ENCODE data around the gene CCNB1.
"Not testable (repeated sequence)": the region's sequence is repeated elsewhere in the genome, so short reads cannot be mapped to it uniquely, and the experiment has no call there.

Gene CCNB1

GRCh38 chr5:69156456-69156855 is 10.5 kb upstream of the CCNB1 start:
- Histone ChIP-seq H3K4me3 (ENCODE audit: insufficient read length, low read depth) (no peak overlapping the region), H3K4me1 (ENCODE audit: insufficient read depth, insufficient read length) (no peaks in the 10 kb centered on the region), H3K9ac (ENCODE audit: insufficient read length, low read depth) (no peak overlapping the region), H3K27me3 (ENCODE audit: insufficient read depth, insufficient read length) (no peaks in the 10 kb centered on the region), H3K9me3 (ENCODE audit: insufficient read depth, low read length) (no peaks in the 10 kb centered on the region), H3K36me3 (ENCODE audit: insufficient read depth, insufficient read length, low read length) (no peaks in the 10 kb centered on the region)
- DNase-seq (ENCODE audit: low read depth, low spot score), result no peak
- TF ChIP-seq ZNF274 (IDR thresholded peaks at IDR 0.05; ENCODE audit: low read depth, low read length), result no peak
- TF ChIP-seq YY1 (IDR thresholded peaks at IDR 0.05; ENCODE audit: insufficient read depth, insufficient read length), result no peak
- no peak for TF ChIP-seq SUZ12 (IDR thresholded peaks at IDR 0.05; ENCODE audit: extremely low read depth, insufficient read depth, insufficient read length)

GRCh38 chr5:69158039-69158438 is 8.9 kb upstream of the CCNB1 start:
- no peak overlapping the region for H3K9ac ChIP-seq (ENCODE audit: insufficient read length, low read depth)
- TF ChIP-seq YY1 (IDR thresholded peaks at IDR 0.05; ENCODE audit: insufficient read depth, insufficient read length), result no peak
- TF ChIP-seq SUZ12 (IDR thresholded peaks at IDR 0.05; ENCODE audit: extremely low read depth, insufficient read depth, insufficient read length), result no peak
- no peak for TF ChIP-seq ZNF274 (IDR thresholded peaks at IDR 0.05; ENCODE audit: low read depth, low read length)
- no peak overlapping the region for H3K4me3 ChIP-seq (ENCODE audit: insufficient read length, low read depth)
- DNase-seq (ENCODE audit: low read depth, low spot score), result no peak
- H3K4me1 ChIP-seq (ENCODE audit: insufficient read depth, insufficient read length), result no peaks in the 10 kb centered on the region
- H3K27me3 ChIP-seq (ENCODE audit: insufficient read depth, insufficient read length), result no peaks in the 10 kb centered on the region
- H3K36me3 ChIP-seq (ENCODE audit: insufficient read depth, insufficient read length, low read length), result no peaks in the 10 kb centered on the region
- no peaks in the 10 kb centered on the region for H3K9me3 ChIP-seq (ENCODE audit: insufficient read depth, low read length)

DNA sequence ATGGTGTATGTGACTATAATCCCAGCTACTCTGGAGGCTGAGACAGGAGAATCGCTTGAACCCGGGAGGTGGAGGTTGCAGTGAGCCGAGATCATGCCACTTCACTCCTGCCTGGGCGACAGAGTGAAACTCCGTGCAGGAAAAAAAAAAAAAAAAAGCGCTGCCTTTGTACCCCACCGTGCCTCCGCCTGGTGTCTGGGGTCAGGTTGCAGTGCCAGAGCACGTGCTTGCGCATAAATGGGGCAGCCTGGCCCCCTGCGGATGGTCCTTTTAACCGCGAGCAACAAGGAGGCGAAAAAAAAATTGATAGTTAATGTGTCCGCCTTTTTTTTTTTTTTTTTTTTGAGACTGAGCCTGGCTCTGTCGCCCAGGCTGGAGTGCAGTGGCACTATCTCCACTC is 6.3 kb upstream of the CCNB1 start:
- no peak for TF ChIP-seq ZNF274 (IDR thresholded peaks at IDR 0.05; ENCODE audit: low read depth, low read length)
- TF ChIP-seq SUZ12 (IDR thresholded peaks at IDR 0.05; ENCODE audit: extremely low read depth, insufficient read depth, insufficient read length), result no peak
- no peak for TF ChIP-seq YY1 (IDR thresholded peaks at IDR 0.05; ENCODE audit: insufficient read depth, insufficient read length)
- no peaks in the 10 kb centered on the region for H3K27me3 ChIP-seq (ENCODE audit: insufficient read depth, insufficient read length)
- H3K9me3 ChIP-seq (ENCODE audit: insufficient read depth, low read length), result no peaks in the 10 kb centered on the region
- no peak overlapping the region for H3K9ac ChIP-seq (ENCODE audit: insufficient read length, low read depth)
- no peak for DNase-seq (ENCODE audit: low read depth, low spot score)
- H3K4me3 ChIP-seq (ENCODE audit: insufficient read length, low read depth), result no peak overlapping the region
- H3K36me3 ChIP-seq (ENCODE audit: insufficient read depth, insufficient read length, low read length), result no peaks in the 10 kb centered on the region
- no peaks in the 10 kb centered on the region for H3K4me1 ChIP-seq (ENCODE audit: insufficient read depth, insufficient read length)

DNA sequence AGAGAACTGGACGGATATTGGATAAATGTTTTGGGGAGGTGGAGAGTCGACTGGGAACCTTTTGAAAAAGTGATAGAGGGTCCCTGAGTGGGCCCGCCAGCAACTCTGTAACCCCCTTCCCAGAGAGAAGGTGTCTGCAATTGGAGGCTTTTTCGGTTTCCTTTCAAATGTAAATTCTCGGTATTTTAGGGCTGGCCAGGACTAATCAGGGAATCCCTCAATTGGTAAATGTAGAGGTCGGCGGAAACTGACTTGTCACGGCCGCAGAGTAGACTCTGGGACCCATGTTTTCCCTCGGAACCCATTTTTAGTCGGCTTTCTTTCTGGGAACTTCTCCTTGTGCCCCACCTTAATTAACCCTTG is 524 bp downstream of the CCNB1 start:
- Histone ChIP-seq H3K4me1 (ENCODE audit: insufficient read depth, insufficient read length) (no peaks in the 10 kb centered on the region), H3K9me3 (ENCODE audit: insufficient read depth, low read length) (no peaks in the 10 kb centered on the region), H3K9ac (ENCODE audit: insufficient read length, low read depth) (peak overlapping the region; percentile 96), H3K4me3 (ENCODE audit: insufficient read length, low read depth) (peak overlapping the region; percentile 95), H3K36me3 (ENCODE audit: insufficient read depth, insufficient read length, low read length) (peaks cover 44% of the 10 kb centered on the region), H3K27me3 (ENCODE audit: insufficient read depth, insufficient read length) (no peaks in the 10 kb centered on the region)
- DNase-seq (ENCODE audit: low read depth, low spot score), result peak; percentile 16
- TF ChIP-seq YY1 (IDR thresholded peaks at IDR 0.05; ENCODE audit: insufficient read depth, insufficient read length) (no peak), ZNF274 (IDR thresholded peaks at IDR 0.05; ENCODE audit: low read depth, low read length) (no peak), SUZ12 (IDR thresholded peaks at IDR 0.05; ENCODE audit: extremely low read depth, insufficient read depth, insufficient read length) (no peak)

DNA sequence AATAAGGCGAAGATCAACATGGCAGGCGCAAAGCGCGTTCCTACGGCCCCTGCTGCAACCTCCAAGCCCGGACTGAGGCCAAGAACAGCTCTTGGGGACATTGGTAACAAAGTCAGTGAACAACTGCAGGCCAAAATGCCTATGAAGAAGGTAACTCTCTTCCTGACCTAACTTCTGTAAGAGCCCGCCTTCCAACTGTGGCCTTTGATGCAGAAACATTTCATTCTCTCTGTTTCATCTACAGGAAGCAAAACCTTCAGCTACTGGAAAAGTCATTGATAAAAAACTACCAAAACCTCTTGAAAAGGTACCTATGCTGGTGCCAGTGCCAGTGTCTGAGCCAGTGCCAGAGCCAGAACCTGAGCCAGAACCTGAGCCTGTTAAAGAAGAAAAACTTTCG is 979 bp downstream of the CCNB1 start:
- Histone ChIP-seq H3K27me3 (ENCODE audit: insufficient read depth, insufficient read length) (no peaks in the 10 kb centered on the region), H3K4me3 (ENCODE audit: insufficient read length, low read depth) (peak overlapping the region; percentile 95), H3K9me3 (ENCODE audit: insufficient read depth, low read length) (no peaks in the 10 kb centered on the region), H3K36me3 (ENCODE audit: insufficient read depth, insufficient read length, low read length) (peaks cover 45% of the 10 kb centered on the region), H3K9ac (ENCODE audit: insufficient read length, low read depth) (peak overlapping the region; percentile 96), H3K4me1 (ENCODE audit: insufficient read depth, insufficient read length) (no peaks in the 10 kb centered on the region)
- no peak for TF ChIP-seq YY1 (IDR thresholded peaks at IDR 0.05; ENCODE audit: insufficient read depth, insufficient read length)
- no peak for TF ChIP-seq ZNF274 (IDR thresholded peaks at IDR 0.05; ENCODE audit: low read depth, low read length)
- TF ChIP-seq SUZ12 (IDR thresholded peaks at IDR 0.05; ENCODE audit: extremely low read depth, insufficient read depth, insufficient read length), result no peak
- no peak for DNase-seq (ENCODE audit: low read depth, low spot score)

DNA sequence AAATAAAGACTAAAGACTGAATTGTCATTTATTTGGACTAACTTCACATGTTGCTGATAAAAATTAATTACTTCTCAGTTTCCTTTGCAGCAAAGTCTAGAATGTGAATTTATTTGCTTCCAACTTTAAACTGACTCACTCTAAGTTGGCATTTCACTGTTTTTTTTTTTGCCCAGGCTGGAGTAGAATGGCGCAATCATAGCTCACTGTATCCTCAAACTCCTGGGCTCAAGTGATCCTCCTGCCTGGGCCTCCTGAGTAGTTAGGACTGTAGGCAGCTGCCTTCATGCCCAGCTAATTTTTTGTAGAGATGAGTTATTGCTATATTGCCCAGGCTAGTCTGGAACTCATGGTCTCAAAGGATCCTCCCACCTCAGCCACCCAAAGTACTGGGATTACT is 3.5 kb downstream of the CCNB1 start:
- H3K36me3 ChIP-seq (ENCODE audit: insufficient read depth, insufficient read length, low read length), result peaks cover 71% of the 10 kb centered on the region
- no peak for DNase-seq (ENCODE audit: low read depth, low spot score)
- TF ChIP-seq YY1 (IDR thresholded peaks at IDR 0.05; ENCODE audit: insufficient read depth, insufficient read length) (no peak), ZNF274 (IDR thresholded peaks at IDR 0.05; ENCODE audit: low read depth, low read length) (no peak), SUZ12 (IDR thresholded peaks at IDR 0.05; ENCODE audit: extremely low read depth, insufficient read depth, insufficient read length) (no peak)
- H3K4me3 ChIP-seq (ENCODE audit: insufficient read length, low read depth), result no peak overlapping the region
- H3K9me3 ChIP-seq (ENCODE audit: insufficient read depth, low read length), result no peaks in the 10 kb centered on the region
- no peak overlapping the region for H3K9ac ChIP-seq (ENCODE audit: insufficient read length, low read depth)
- H3K4me1 ChIP-seq (ENCODE audit: insufficient read depth, insufficient read length), result no peaks in the 10 kb centered on the region
- no peaks in the 10 kb centered on the region for H3K27me3 ChIP-seq (ENCODE audit: insufficient read depth, insufficient read length)

DNA sequence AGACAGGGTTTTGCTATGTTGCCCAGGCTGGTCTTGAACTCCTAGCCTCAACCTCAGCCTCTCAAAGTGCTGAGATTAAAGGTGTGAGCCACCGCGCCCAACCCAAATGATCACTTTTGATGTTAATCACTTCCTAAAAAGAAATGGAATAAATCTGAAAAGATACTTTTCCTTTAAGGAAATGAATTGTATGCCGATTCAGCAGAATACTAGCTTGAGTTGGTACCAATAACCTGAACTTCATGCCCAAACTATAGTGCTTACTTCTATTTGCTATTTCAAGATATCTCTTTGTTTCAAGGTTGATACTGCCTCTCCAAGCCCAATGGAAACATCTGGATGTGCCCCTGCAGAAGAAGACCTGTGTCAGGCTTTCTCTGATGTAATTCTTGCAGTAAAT is 4.0 kb downstream of the CCNB1 start:
- Histone ChIP-seq H3K27me3 (ENCODE audit: insufficient read depth, insufficient read length) (no peaks in the 10 kb centered on the region), H3K36me3 (ENCODE audit: insufficient read depth, insufficient read length, low read length) (peaks cover 75% of the 10 kb centered on the region), H3K4me3 (ENCODE audit: insufficient read length, low read depth) (no peak overlapping the region)

DNA sequence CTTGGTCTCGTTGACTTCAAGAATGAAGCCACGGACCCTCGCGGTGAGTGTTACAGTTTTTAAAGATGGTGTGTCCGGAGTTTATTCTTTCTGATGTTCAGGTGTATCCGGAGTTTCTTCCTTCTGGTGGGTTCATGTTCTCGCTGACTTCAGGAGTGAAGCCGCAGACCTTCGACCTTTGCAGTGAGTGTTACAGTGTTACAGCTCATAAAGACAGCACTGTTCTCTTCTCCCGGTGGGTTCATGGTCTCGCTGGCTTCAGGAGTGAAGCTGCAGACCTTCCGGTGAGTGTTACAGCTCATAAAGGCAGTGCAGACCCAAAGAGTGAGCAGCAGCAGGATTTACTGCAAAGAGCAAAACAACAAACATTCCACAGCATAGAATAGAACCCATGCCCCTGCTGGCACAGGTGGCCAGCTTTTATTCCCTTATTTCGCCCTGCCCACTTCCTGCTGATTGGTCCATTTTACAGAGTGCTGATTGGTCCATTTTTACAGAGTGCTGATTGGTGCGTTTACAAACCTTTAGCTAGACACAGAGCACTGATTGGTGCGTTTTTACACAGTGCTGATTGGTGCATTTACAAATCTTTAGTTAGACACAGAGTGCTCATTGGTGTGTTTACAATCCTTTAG is 14.8 kb downstream of the CCNB1 start:
- peaks cover 18% of the 10 kb centered on the region for H3K36me3 ChIP-seq (ENCODE audit: insufficient read depth, insufficient read length, low read length)
- not testable (repeated sequence) for DNase-seq (ENCODE audit: low read depth, low spot score); H3K27me3 ChIP-seq (ENCODE audit: insufficient read depth, insufficient read length); H3K9ac ChIP-seq (ENCODE audit: insufficient read length, low read depth); H3K9me3 ChIP-seq (ENCODE audit: insufficient read depth, low read length); H3K4me3 ChIP-seq (ENCODE audit: insufficient read length, low read depth); H3K4me1 ChIP-seq (ENCODE audit: insufficient read depth, insufficient read length)

More for the DNA sequence above, 4.0 kb downstream of the CCNB1 start:
- H3K9me3 ChIP-seq (ENCODE audit: insufficient read depth, low read length), result no peaks in the 10 kb centered on the region
- no peak overlapping the region for H3K9ac ChIP-seq (ENCODE audit: insufficient read length, low read depth)
- TF ChIP-seq SUZ12 (IDR thresholded peaks at IDR 0.05; ENCODE audit: extremely low read depth, insufficient read depth, insufficient read length) (no peak), YY1 (IDR thresholded peaks at IDR 0.05; ENCODE audit: insufficient read depth, insufficient read length) (no peak), ZNF274 (IDR thresholded peaks at IDR 0.05; ENCODE audit: low read depth, low read length) (no peak)
- DNase-seq (ENCODE audit: low read depth, low spot score), result no peak
- no peaks in the 10 kb centered on the region for H3K4me1 ChIP-seq (ENCODE audit: insufficient read depth, insufficient read length)
